ENCODE measurements around the gene BRD1. TPM values are rescaled to one million over a fixed set of nuclear protein-coding genes. Genes with fewer than 3 reads are reported as not detected.

BRD1 gene
- total RNA-seq, 1 donor = 23.5 TPM

DNA sequence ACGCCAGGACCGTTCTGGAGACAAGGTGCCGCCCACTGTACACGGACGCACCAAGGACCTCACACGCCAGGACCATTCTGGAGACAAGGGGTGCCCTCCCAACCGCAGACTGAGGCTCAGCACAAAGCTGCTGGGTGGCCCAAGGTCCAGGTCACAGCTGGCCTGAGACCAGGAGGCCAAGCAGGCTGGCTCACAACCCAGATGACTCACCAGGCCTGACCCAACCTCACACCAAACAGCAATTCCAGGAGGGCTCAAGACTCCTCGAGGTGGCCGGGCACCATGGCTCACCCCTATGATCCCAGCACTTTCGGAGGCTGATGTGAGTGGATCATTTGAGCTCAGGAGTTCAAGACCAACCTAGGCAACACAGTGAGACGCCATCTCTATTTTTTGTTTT is 14.8 kb downstream of the BRD1 start:
- Histone ChIP-seq H3K27ac (ENCODE audit: low read depth, low read length) (no peak overlapping the region), H4K20me1 (ENCODE audit: insufficient read depth, low read length) (peaks cover 84% of the 10 kb centered on the region), H3K36me3 (ENCODE audit: insufficient read depth, low read length) (peaks cover 28% of the 10 kb centered on the region), H3K79me2 (ENCODE audit: insufficient read depth, low read length) (peaks cover 99% of the 10 kb centered on the region), H3K27me3 (ENCODE audit: insufficient read depth, low read length) (no peaks in the 10 kb centered on the region), H3K4me2 (ENCODE audit: insufficient read depth, low read length) (no peak overlapping the region), H3K4me1 (ENCODE audit: insufficient read depth, low read length) (no peaks in the 10 kb centered on the region), H2AFZ (ENCODE audit: low read length) (no peak overlapping the region), H3K4me3 (ENCODE audit: insufficient read depth, low read length) (no peak overlapping the region), H3K9me3 (ENCODE audit: low read depth, low read length) (no peaks in the 10 kb centered on the region)
- peak; percentile 91 for DNase-seq (ENCODE audit: insufficient read length, low spot score, missing footprints)
- TF ChIP-seq, protein P1, sequence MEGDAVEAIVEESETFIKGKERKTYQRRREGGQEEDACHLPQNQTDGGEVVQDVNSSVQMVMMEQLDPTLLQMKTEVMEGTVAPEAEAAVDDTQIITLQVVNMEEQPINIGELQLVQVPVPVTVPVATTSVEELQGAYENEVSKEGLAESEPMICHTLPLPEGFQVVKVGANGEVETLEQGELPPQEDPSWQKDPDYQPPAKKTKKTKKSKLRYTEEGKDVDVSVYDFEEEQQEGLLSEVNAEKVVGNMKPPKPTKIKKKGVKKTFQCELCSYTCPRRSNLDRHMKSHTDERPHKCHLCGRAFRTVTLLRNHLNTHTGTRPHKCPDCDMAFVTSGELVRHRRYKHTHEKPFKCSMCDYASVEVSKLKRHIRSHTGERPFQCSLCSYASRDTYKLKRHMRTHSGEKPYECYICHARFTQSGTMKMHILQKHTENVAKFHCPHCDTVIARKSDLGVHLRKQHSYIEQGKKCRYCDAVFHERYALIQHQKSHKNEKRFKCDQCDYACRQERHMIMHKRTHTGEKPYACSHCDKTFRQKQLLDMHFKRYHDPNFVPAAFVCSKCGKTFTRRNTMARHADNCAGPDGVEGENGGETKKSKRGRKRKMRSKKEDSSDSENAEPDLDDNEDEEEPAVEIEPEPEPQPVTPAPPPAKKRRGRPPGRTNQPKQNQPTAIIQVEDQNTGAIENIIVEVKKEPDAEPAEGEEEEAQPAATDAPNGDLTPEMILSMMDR (IDR thresholded peaks at IDR 0.05; ENCODE audit: extremely low read depth, low read depth, low read length) = no peak

DNA sequence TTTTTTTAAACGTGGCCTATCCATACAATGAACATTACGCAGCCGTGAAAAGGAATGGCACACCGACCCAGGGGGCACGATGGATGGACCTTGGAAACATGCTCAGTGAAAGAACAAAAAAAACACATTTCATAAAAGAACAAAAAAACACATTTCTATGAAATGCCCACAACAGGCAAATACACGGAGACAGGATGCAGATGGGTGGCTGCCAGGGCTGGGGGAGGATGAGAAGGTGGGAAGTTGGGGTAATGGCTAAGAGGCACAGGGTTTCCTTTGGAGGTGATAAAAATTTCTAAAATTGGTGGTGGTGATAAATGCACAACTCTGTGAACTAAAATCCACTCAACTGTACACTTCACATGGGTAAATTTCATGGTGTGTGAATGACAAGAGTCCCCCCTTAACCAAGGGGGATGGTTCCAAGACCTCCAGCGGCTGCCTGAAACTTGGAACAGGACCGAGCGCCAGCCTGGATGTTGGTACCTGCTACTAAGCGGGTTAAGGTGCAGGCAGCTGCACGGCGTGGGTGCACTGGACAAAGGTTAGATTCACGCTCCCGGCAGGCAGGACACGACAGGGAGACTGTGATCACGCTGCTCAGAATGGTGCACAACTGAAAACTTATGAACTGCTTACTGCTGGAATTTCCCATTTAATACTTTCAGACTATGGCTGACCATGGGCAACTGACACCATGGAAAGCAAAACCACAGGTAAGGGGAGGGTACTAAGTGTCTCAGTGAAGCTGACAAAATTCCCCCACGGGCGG is 16.5 kb downstream of the BRD1 start:
- H3K4me2 ChIP-seq (ENCODE audit: insufficient read depth, low read length) = no peak overlapping the region
- TF ChIP-seq, protein P1 (IDR thresholded peaks at IDR 0.05; ENCODE audit: extremely low read depth, low read depth, low read length) = no peak
- H3K27me3 ChIP-seq (ENCODE audit: insufficient read depth, low read length) = no peaks in the 10 kb centered on the region
- DNase-seq (ENCODE audit: insufficient read length, low spot score, missing footprints) = no peak
- peaks cover 84% of the 10 kb centered on the region for H4K20me1 ChIP-seq (ENCODE audit: insufficient read depth, low read length)
- no peak overlapping the region for H3K27ac ChIP-seq (ENCODE audit: low read depth, low read length)
- no peaks in the 10 kb centered on the region for H3K9me3 ChIP-seq (ENCODE audit: low read depth, low read length)
- H3K79me2 ChIP-seq (ENCODE audit: insufficient read depth, low read length) = peaks cover 99% of the 10 kb centered on the region
- no peak overlapping the region for H3K4me3 ChIP-seq (ENCODE audit: insufficient read depth, low read length)
- H3K36me3 ChIP-seq (ENCODE audit: insufficient read depth, low read length) = peaks cover 12% of the 10 kb centered on the region
- H3K4me1 ChIP-seq (ENCODE audit: insufficient read depth, low read length) = no peaks in the 10 kb centered on the region
- no peak overlapping the region for H2AFZ ChIP-seq (ENCODE audit: low read length)

DNA sequence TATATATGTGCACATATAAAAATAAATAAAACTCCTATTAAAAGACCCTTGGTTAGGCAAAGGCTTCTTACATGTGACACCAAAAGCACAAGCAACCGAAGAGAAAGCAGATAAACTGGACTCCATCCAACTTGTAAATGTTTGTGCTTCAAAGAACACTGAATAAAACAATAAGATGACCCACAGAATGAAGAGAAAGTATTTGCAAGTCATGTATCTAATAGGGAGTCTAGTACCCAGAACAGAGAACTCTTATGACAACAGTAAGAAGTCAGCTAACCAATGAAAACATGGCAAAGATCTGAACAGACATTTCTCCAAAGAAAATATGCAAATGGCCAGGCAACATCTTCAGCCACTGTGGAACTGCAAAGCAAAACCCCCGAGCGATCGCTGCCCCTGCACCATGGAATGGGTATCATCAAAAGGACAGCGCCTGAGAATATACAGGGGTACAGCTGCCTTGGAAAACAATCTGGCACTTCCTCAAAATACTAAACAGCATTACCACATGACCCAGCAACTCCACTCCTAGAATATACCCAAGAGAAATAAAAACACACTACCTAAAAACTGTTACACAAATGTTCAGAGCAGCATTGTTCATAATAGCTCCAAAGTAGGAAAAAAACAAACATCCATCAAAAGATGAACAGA is 17.2 kb downstream of the BRD1 start:
- H3K27ac ChIP-seq (ENCODE audit: low read depth, low read length) = no peak overlapping the region
- H3K9me3 ChIP-seq (ENCODE audit: low read depth, low read length) = no peaks in the 10 kb centered on the region
- H3K36me3 ChIP-seq (ENCODE audit: insufficient read depth, low read length) = peaks cover 9% of the 10 kb centered on the region
- no peaks in the 10 kb centered on the region for H3K4me1 ChIP-seq (ENCODE audit: insufficient read depth, low read length)
- no peaks in the 10 kb centered on the region for H3K27me3 ChIP-seq (ENCODE audit: insufficient read depth, low read length)
- no peak overlapping the region for H3K4me3 ChIP-seq (ENCODE audit: insufficient read depth, low read length)
- no peak overlapping the region for H2AFZ ChIP-seq (ENCODE audit: low read length)
- H3K4me2 ChIP-seq (ENCODE audit: insufficient read depth, low read length) = no peak overlapping the region
- TF ChIP-seq, protein P1 (IDR thresholded peaks at IDR 0.05; ENCODE audit: extremely low read depth, low read depth, low read length) = no peak
- H4K20me1 ChIP-seq (ENCODE audit: insufficient read depth, low read length) = peaks cover 81% of the 10 kb centered on the region
- peak; percentile 19 for DNase-seq (ENCODE audit: insufficient read length, low spot score, missing footprints)
- peaks cover 99% of the 10 kb centered on the region for H3K79me2 ChIP-seq (ENCODE audit: insufficient read depth, low read length)

All from osteoblast (primary cell).